ENCODE measurements around the gene ACTL6B. TPM values are rescaled to one million over a fixed set of nuclear protein-coding genes. Genes with fewer than 3 reads are reported as not detected.

ACTL6B gene
- total RNA-seq, 1 experiment from 2014 or later: not detected

GRCh38 chr7:100621554-100621953 is 34.7 kb downstream of the ACTL6B start:
- Histone ChIP-seq H3K4me2 (ENCODE audit: low read depth, low read length, poor library complexity, severe bottlenecking) (no peak overlapping the region), H3K27ac (ENCODE audit: low read length) (no peak overlapping the region)

GRCh38 chr7:100620804-100621203 is 35.4 kb downstream of the ACTL6B start:
- DNase-seq: no peak
- no peaks in the 10 kb centered on the region for H3K36me3 ChIP-seq (ENCODE audit: insufficient read depth, low read length)
- no peaks in the 10 kb centered on the region for H3K27me3 ChIP-seq (ENCODE audit: low read length)
- no peaks in the 10 kb centered on the region for H3K79me2 ChIP-seq (ENCODE audit: low read length)
- no peak overlapping the region for H3K4me3 ChIP-seq (ENCODE audit: low read length)
- no peak overlapping the region for H3K27ac ChIP-seq (ENCODE audit: low read length)
- H3K4me1 ChIP-seq (ENCODE audit: low read length): peaks cover 10% of the 10 kb centered on the region
- H3K9ac ChIP-seq (ENCODE audit: low read length): no peak overlapping the region
- H3K9me2 ChIP-seq (replicated peaks; ENCODE audit: insufficient read depth, low read length): no peaks in the 10 kb centered on the region
- no peaks in the 10 kb centered on the region for H4K20me1 ChIP-seq (ENCODE audit: insufficient read depth, low read depth, low read length)
- no peak overlapping the region for H3K4me2 ChIP-seq (ENCODE audit: low read depth, low read length, poor library complexity, severe bottlenecking)
- no peaks in the 10 kb centered on the region for H3K9me3 ChIP-seq (ENCODE audit: low read length)
- H2AFZ ChIP-seq (ENCODE audit: low read length): no peak overlapping the region

More at GRCh38 chr7:100621554-100621953, 34.7 kb downstream of the ACTL6B start:
- no peaks in the 10 kb centered on the region for H3K9me2 ChIP-seq (replicated peaks; ENCODE audit: insufficient read depth, low read length)
- H3K4me1 ChIP-seq (ENCODE audit: low read length): peaks cover 13% of the 10 kb centered on the region
- no peaks in the 10 kb centered on the region for H3K36me3 ChIP-seq (ENCODE audit: insufficient read depth, low read length)
- no peaks in the 10 kb centered on the region for H3K79me2 ChIP-seq (ENCODE audit: low read length)
- no peak overlapping the region for H3K9ac ChIP-seq (ENCODE audit: low read length)
- DNase-seq: no peak
- no peaks in the 10 kb centered on the region for H3K27me3 ChIP-seq (ENCODE audit: low read length)
- no peak overlapping the region for H3K4me3 ChIP-seq (ENCODE audit: low read length)
- H4K20me1 ChIP-seq (ENCODE audit: insufficient read depth, low read depth, low read length): no peaks in the 10 kb centered on the region
- no peak overlapping the region for H2AFZ ChIP-seq (ENCODE audit: low read length)
- H3K9me3 ChIP-seq (ENCODE audit: low read length): no peaks in the 10 kb centered on the region

- Histone ChIP-seq H3K36me3 (ENCODE audit: insufficient read depth, low read length) (no peaks in the 10 kb centered on the region), H2AFZ (ENCODE audit: low read length) (no peak overlapping the region), H3K4me1 (ENCODE audit: low read length) (peaks cover 10% of the 10 kb centered on the region), H3K9me3 (ENCODE audit: low read length) (no peaks in the 10 kb centered on the region), H3K9me2 (replicated peaks; ENCODE audit: insufficient read depth, low read length) (no peaks in the 10 kb centered on the region), H3K27ac (ENCODE audit: low read length) (no peak overlapping the region), H3K9ac (ENCODE audit: low read length) (no peak overlapping the region), H3K4me3 (ENCODE audit: low read length) (no peak overlapping the region), H3K79me2 (ENCODE audit: low read length) (no peaks in the 10 kb centered on the region), H4K20me1 (ENCODE audit: insufficient read depth, low read depth, low read length) (no peaks in the 10 kb centered on the region), H3K4me2 (ENCODE audit: low read depth, low read length, poor library complexity, severe bottlenecking) (no peak overlapping the region), H3K27me3 (ENCODE audit: low read length) (no peaks in the 10 kb centered on the region)
- DNase-seq: no peak
These were observed 36.0 kb downstream of the ACTL6B start for GRCh38 chr7:100620239-100620638.

GRCh38 chr7:100614308-100614861 is 41.9 kb downstream of the ACTL6B start:
- DNase-seq: no peak
- Histone ChIP-seq H4K20me1 (ENCODE audit: insufficient read depth, low read depth, low read length) (no peaks in the 10 kb centered on the region), H3K9ac (ENCODE audit: low read length) (no peak overlapping the region), H2AFZ (ENCODE audit: low read length) (no peak overlapping the region), H3K27ac (ENCODE audit: low read length) (no peak overlapping the region), H3K9me2 (replicated peaks; ENCODE audit: insufficient read depth, low read length) (no peaks in the 10 kb centered on the region), H3K79me2 (ENCODE audit: low read length) (no peaks in the 10 kb centered on the region), H3K4me3 (ENCODE audit: low read length) (no peak overlapping the region), H3K9me3 (ENCODE audit: low read length) (no peaks in the 10 kb centered on the region), H3K4me2 (ENCODE audit: low read depth, low read length, poor library complexity, severe bottlenecking) (no peak overlapping the region), H3K4me1 (ENCODE audit: low read length) (peaks cover 9% of the 10 kb centered on the region), H3K27me3 (ENCODE audit: low read length) (no peaks in the 10 kb centered on the region), H3K36me3 (ENCODE audit: insufficient read depth, low read length) (no peaks in the 10 kb centered on the region)

GRCh38 chr7:100613412-100614175 is 42.7 kb downstream of the ACTL6B start:
- Histone ChIP-seq H3K79me2 (ENCODE audit: low read length) (no peaks in the 10 kb centered on the region), H3K9ac (ENCODE audit: low read length) (peak overlapping the region; percentile 66), H3K4me3 (ENCODE audit: low read length) (peak overlapping the region; percentile 63; the same call in 1 of the 2 replicates), H3K27ac (ENCODE audit: low read length) (no peak overlapping the region), H3K4me2 (ENCODE audit: low read depth, low read length, poor library complexity, severe bottlenecking) (peak overlapping the region; percentile 73), H4K20me1 (ENCODE audit: insufficient read depth, low read depth, low read length) (no peaks in the 10 kb centered on the region), H2AFZ (ENCODE audit: low read length) (no peak overlapping the region), H3K4me1 (ENCODE audit: low read length) (peaks cover 9% of the 10 kb centered on the region), H3K9me3 (ENCODE audit: low read length) (no peaks in the 10 kb centered on the region), H3K36me3 (ENCODE audit: insufficient read depth, low read length) (no peaks in the 10 kb centered on the region), H3K27me3 (ENCODE audit: low read length) (no peaks in the 10 kb centered on the region), H3K9me2 (replicated peaks; ENCODE audit: insufficient read depth, low read length) (no peaks in the 10 kb centered on the region)
- DNase-seq: no peak

GRCh38 chr7:100612730-100613390 is 43.4 kb downstream of the ACTL6B start:
- peak overlapping the region; percentile 63 for H3K4me3 ChIP-seq (ENCODE audit: low read length)
- peak overlapping the region; percentile 73 for H3K4me2 ChIP-seq (ENCODE audit: low read depth, low read length, poor library complexity, severe bottlenecking)

GRCh38 chr7:100611983-100612729 is 44.1 kb downstream of the ACTL6B start, which contains the start of gene MOSPD3:
Gene MOSPD3, plus strand, starts transcription at chr7:100612540. Its CDS starts 252 bp downstream, at chr7:100612792.
- H4K20me1 ChIP-seq (ENCODE audit: insufficient read depth, low read depth, low read length): no peaks in the 10 kb centered on the region
- peak; percentile 99 for DNase-seq
- peak within 1 kb of the TSS; percentile 63 for H3K4me3 ChIP-seq (ENCODE audit: low read length)
- H3K9me3 ChIP-seq (ENCODE audit: low read length): no peaks in the 10 kb centered on the region
- H3K4me1 ChIP-seq (ENCODE audit: low read length): peaks cover 9% of the 10 kb centered on the region
- no peaks in the 10 kb centered on the region for H3K79me2 ChIP-seq (ENCODE audit: low read length)
- no peaks in the 10 kb centered on the region for H3K9me2 ChIP-seq (replicated peaks; ENCODE audit: insufficient read depth, low read length)
- H3K9ac ChIP-seq (ENCODE audit: low read length): peak within 1 kb of the TSS; percentile 66
- peak within 1 kb of the TSS; percentile 73 for H3K4me2 ChIP-seq (ENCODE audit: low read depth, low read length, poor library complexity, severe bottlenecking)
- no peaks in the 10 kb centered on the region for H3K36me3 ChIP-seq (ENCODE audit: insufficient read depth, low read length)
- no peaks in the 10 kb centered on the region for H3K27me3 ChIP-seq (ENCODE audit: low read length)
- H2AFZ ChIP-seq (ENCODE audit: low read length): peak within 1 kb of the TSS; percentile 67; the same call in 1 of the 2 replicates
- peak within 1 kb of the TSS; percentile 64 for H3K27ac ChIP-seq (ENCODE audit: low read length)

More at GRCh38 chr7:100612730-100613390, 43.4 kb downstream of the ACTL6B start:
- Histone ChIP-seq H3K36me3 (ENCODE audit: insufficient read depth, low read length) (no peaks in the 10 kb centered on the region), H3K4me1 (ENCODE audit: low read length) (peaks cover 9% of the 10 kb centered on the region), H3K9ac (ENCODE audit: low read length) (peak overlapping the region; percentile 66), H3K27ac (ENCODE audit: low read length) (no peak overlapping the region), H2AFZ (ENCODE audit: low read length) (peak overlapping the region; percentile 50; the same call in 1 of the 2 replicates), H3K9me2 (replicated peaks; ENCODE audit: insufficient read depth, low read length) (no peaks in the 10 kb centered on the region), H3K79me2 (ENCODE audit: low read length) (no peaks in the 10 kb centered on the region), H4K20me1 (ENCODE audit: insufficient read depth, low read depth, low read length) (no peaks in the 10 kb centered on the region), H3K9me3 (ENCODE audit: low read length) (no peaks in the 10 kb centered on the region), H3K27me3 (ENCODE audit: low read length) (no peaks in the 10 kb centered on the region)
- no peak for DNase-seq

Data from Karpas-422 (cell line).